ENCODE results near the gene PELI1. TPM values are rescaled to one million over a fixed set of nuclear protein-coding genes. Genes with fewer than 3 reads are reported as not detected.
"Not testable (repeated sequence)": the region's sequence is repeated elsewhere in the genome, so short reads cannot be mapped to it uniquely, and the experiment has no call there.

PELI1 gene
- total RNA-seq, 1 donor: 10.8 TPM

GRCh38 chr2:64111426-64111825 is 32.8 kb downstream of the PELI1 start:
- no peak for DNase-seq (ENCODE audit: low read depth)
- H3K4me3 ChIP-seq (ENCODE audit: low read depth, low read length): no peak overlapping the region
- TF ChIP-seq CTCF (IDR thresholded peaks at IDR 0.05; ENCODE audit: insufficient read depth, low read depth, low read length): no peak

- DNase-seq (ENCODE audit: low read depth): no peak
- H3K4me3 ChIP-seq (ENCODE audit: low read depth, low read length): no peak overlapping the region
- TF ChIP-seq CTCF (IDR thresholded peaks at IDR 0.05; ENCODE audit: insufficient read depth, low read depth, low read length): no peak
Observed at GRCh38 chr2:64108666-64109241, 35.5 kb downstream of the PELI1 start.

GRCh38 chr2:64106481-64106880 is 37.7 kb downstream of the PELI1 start:
- no peak overlapping the region for H3K4me3 ChIP-seq (ENCODE audit: low read depth, low read length)
- TF ChIP-seq CTCF (IDR thresholded peaks at IDR 0.05; ENCODE audit: insufficient read depth, low read depth, low read length): no peak
- DNase-seq (ENCODE audit: low read depth): no peak

- TF ChIP-seq CTCF (IDR thresholded peaks at IDR 0.05; ENCODE audit: insufficient read depth, low read depth, low read length): no peak
- no peak overlapping the region for H3K4me3 ChIP-seq (ENCODE audit: low read depth, low read length)
- DNase-seq (ENCODE audit: low read depth): no peak
Observed at GRCh38 chr2:64105670-64106461, 38.4 kb downstream of the PELI1 start.

GRCh38 chr2:64104933-64105332 is 39.3 kb downstream of the PELI1 start:
- no peak overlapping the region for H3K4me3 ChIP-seq (ENCODE audit: low read depth, low read length)
- TF ChIP-seq CTCF (IDR thresholded peaks at IDR 0.05; ENCODE audit: insufficient read depth, low read depth, low read length): no peak
- DNase-seq (ENCODE audit: low read depth): peak; percentile 51

- not testable (repeated sequence) for DNase-seq (ENCODE audit: low read depth); H3K4me3 ChIP-seq (ENCODE audit: low read depth, low read length)
Observed at GRCh38 chr2:64102736-64103135, 41.5 kb downstream of the PELI1 start.

- peak; percentile 25 for DNase-seq (ENCODE audit: low read depth)
- no peak overlapping the region for H3K4me3 ChIP-seq (ENCODE audit: low read depth, low read length)
- no peak for TF ChIP-seq CTCF (IDR thresholded peaks at IDR 0.05; ENCODE audit: insufficient read depth, low read depth, low read length)
Observed at GRCh38 chr2:64101141-64101591, 43.1 kb downstream of the PELI1 start.

GRCh38 chr2:64100584-64100983 is 43.6 kb downstream of the PELI1 start:
- DNase-seq (ENCODE audit: low read depth); H3K4me3 ChIP-seq (ENCODE audit: low read depth, low read length): not testable (repeated sequence)
